Keratinocyte (primary cell): ENCODE results near the gene TAOK2. TPM values are rescaled to one million over a fixed set of nuclear protein-coding genes. Genes with fewer than 3 reads are reported as not detected.

Source experiments
- DNase-seq: peaks from one replicate; pipeline ENCODE4 v3.0.0-alpha.2; 2011; ENCODE audit warnings: low read depth, missing footprints, low spot score
- FAIRE-seq: peaks from 2 replicates; lab custom pipeline; 2011; peaks lifted over from hg19 to GRCh38; lab: Jason Lieb, UNC
- H2AFZ ChIP-seq: 2 replicates; pipeline ENCODE4 v1.6.0; 2012; ENCODE audit warnings: low read length, control low read depth, inconsistent platforms; ENCODE audit not compliant: control insufficient read depth
- H3K27ac ChIP-seq: 2 replicates; pipeline ENCODE4 v1.5.1; 2011; ENCODE audit warnings: low read length; ENCODE audit not compliant: control insufficient read depth, insufficient read depth
- H3K27me3 ChIP-seq: 3 replicates; pipeline ENCODE4 v1.6.0; 2011; ENCODE audit warnings: low read length; ENCODE audit not compliant: control insufficient read depth, insufficient read depth; ENCODE audit errors: extremely low read depth
- H3K36me3 ChIP-seq, 2 experiments: 2 replicates in 1 of 2; 3 replicates in 1 of 2; pipeline ENCODE4 v1.5.1; 2011; ENCODE audit warnings: low read length in 2 of 2, mild to moderate bottlenecking in 1 of 2; ENCODE audit not compliant: control insufficient read depth in 2 of 2, insufficient read depth in 2 of 2; ENCODE audit errors: extremely low read depth in 1 of 2
- H3K4me1 ChIP-seq: 3 replicates; pipeline ENCODE4 v1.5.1; 2011; ENCODE audit warnings: low read length; ENCODE audit not compliant: control insufficient read depth, insufficient read depth; ENCODE audit errors: extremely low read depth
- H3K4me2 ChIP-seq: 3 replicates; pipeline ENCODE4 v1.6.0; 2011; ENCODE audit warnings: low read depth, low read length; ENCODE audit not compliant: control insufficient read depth, insufficient read depth; ENCODE audit errors: extremely low read depth
- H3K4me3 ChIP-seq, 3 experiments: fragments of 200-600 bp in 1 of 3; sonication (generic) in 1 of 3; 2 replicates in 2 of 3; 3 replicates in 1 of 3; pipeline ENCODE4 v1.5.1; 2011 to 2016; ENCODE audit warnings: low read length in 3 of 3, mild to moderate bottlenecking in 3 of 3, control low read depth in 2 of 3, inconsistent platforms in 1 of 3, low read depth in 1 of 3, mixed read lengths in 1 of 3, mixed run types in 1 of 3, moderate library complexity in 1 of 3; ENCODE audit not compliant: control insufficient read depth in 2 of 3, insufficient read depth in 2 of 3; ENCODE audit errors: extremely low read depth in 1 of 3
- H3K79me2 ChIP-seq: 2 replicates; pipeline ENCODE4 v1.6.0; 2012; ENCODE audit warnings: low read length; ENCODE audit not compliant: control insufficient read depth, insufficient read depth
- H3K9ac ChIP-seq: 3 replicates; pipeline ENCODE4 v1.6.0; 2011; ENCODE audit warnings: low read length; ENCODE audit not compliant: control insufficient read depth, insufficient read depth; ENCODE audit errors: extremely low read depth
- H3K9me1 ChIP-seq: 3 replicates; pipeline ENCODE4 v1.6.0; 2011; ENCODE audit warnings: low read length; ENCODE audit not compliant: control insufficient read depth, insufficient read depth; ENCODE audit errors: extremely low read depth
- H3K9me3 ChIP-seq: 2 replicates; pipeline ENCODE4 v1.5.1; 2012; ENCODE audit warnings: low read depth, low read length; ENCODE audit not compliant: control insufficient read depth
- H4K20me1 ChIP-seq: 3 replicates; pipeline ENCODE4 v1.6.0; 2011; ENCODE audit warnings: low read length; ENCODE audit not compliant: control insufficient read depth, insufficient read depth; ENCODE audit errors: extremely low read depth
- EZH2 ChIP-seq: IDR thresholded peaks from one replicate; pipeline ENCODE4 v1.6.1; 2012; ENCODE audit warnings: inconsistent platforms, mild to moderate bottlenecking, low read length, moderate library complexity
- dilution Hi-C: fragments of 300-500 bp; cut with MboI; formaldehyde crosslinking; loops from one replicate; pipeline ENCODE4 v1.7.0; 2020; ENCODE audit warnings: low sequenced_read_pairs; ENCODE audit not compliant: extremely low pct_ligation_motif_present
- polyA plus RNA-seq, 5 experiments: library from polyadenylated mRNA; depleted of rRNA in 3 of 5; stranded (reverse) in 3 of 5; stranded (forward) in 1 of 5; unstranded in 1 of 5; fragments of >200 nt; gene quantifications; 1 replicate in 1 of 5; 2 replicates in 3 of 5; 3 replicates in 1 of 5; pipeline versions ENCODE4 v1.2.1 to v1.2.3, GENCODE V29; 2011 to 2012; ENCODE audit warnings: missing spikeins in 2 of 5, low read depth in 1 of 5, low replicate concordance in 1 of 5
- TF ChIP-seq, protein P1 (sequence below), 3 experiments: IDR thresholded peaks in 1 of 3; conservative IDR thresholded peaks in 1 of 3; optimal IDR thresholded peaks in 1 of 3; 2 replicates in 2 of 3; 3 replicates in 1 of 3; pipeline versions ENCODE3 to v1.5.1; 2011; ENCODE audit warnings: low read length in 3 of 3, mild to moderate bottlenecking in 3 of 3, moderate library complexity in 2 of 3, control low read depth in 1 of 3, inconsistent platforms in 1 of 3; ENCODE audit not compliant: insufficient read depth in 2 of 3; ENCODE audit errors: extremely low read depth in 1 of 3

TAOK2 gene
- polyA plus RNA-seq, 1 donor (not counting 4 experiments of a cell fraction or from before 2014, with no cell fraction given), result 13.8 TPM

DNA sequence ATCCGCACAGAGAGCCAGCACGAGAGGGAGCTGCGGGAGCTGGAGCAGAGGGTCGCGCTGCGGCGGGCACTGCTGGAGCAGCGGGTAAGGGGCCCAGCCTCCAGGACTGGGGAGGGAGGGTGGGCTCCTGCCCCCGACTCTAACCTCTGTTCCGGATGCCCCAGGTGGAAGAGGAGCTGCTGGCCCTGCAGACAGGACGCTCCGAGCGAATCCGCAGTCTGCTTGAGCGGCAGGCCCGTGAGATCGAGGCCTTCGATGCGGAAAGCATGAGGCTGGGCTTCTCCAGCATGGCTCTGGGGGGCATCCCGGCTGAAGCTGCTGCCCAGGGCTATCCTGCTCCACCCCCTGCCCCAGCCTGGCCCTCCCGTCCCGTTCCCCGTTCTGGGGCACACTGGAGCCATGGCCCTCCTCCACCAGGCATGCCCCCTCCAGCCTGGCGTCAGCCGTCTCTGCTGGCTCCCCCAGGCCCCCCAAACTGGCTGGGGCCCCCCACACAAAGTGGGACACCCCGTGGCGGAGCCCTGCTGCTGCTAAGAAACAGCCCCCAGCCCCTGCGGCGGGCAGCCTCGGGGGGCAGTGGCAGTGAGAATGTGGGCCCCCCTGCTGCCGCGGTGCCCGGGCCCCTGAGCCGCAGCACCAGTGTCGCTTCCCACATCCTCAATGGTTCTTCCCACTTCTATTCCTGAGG, 17.4 kb downstream of the TAOK2 start:
- DNase-seq (no peak), FAIRE-seq (no peak)
- no peaks in the 10 kb centered on the region for H3K27me3 ChIP-seq
- no peaks in the 10 kb centered on the region for H3K9me3 ChIP-seq
- dilution Hi-C loops, result no loop called here
- H3K4me3 ChIP-seq, result no peak overlapping the region
- H2AFZ ChIP-seq, result no peak overlapping the region
- peaks cover 18% of the 10 kb centered on the region for H3K4me1 ChIP-seq
- H3K9me1 ChIP-seq, result no peaks in the 10 kb centered on the region
- no peak for TF ChIP-seq EZH2
- TF ChIP-seq, protein P1, sequence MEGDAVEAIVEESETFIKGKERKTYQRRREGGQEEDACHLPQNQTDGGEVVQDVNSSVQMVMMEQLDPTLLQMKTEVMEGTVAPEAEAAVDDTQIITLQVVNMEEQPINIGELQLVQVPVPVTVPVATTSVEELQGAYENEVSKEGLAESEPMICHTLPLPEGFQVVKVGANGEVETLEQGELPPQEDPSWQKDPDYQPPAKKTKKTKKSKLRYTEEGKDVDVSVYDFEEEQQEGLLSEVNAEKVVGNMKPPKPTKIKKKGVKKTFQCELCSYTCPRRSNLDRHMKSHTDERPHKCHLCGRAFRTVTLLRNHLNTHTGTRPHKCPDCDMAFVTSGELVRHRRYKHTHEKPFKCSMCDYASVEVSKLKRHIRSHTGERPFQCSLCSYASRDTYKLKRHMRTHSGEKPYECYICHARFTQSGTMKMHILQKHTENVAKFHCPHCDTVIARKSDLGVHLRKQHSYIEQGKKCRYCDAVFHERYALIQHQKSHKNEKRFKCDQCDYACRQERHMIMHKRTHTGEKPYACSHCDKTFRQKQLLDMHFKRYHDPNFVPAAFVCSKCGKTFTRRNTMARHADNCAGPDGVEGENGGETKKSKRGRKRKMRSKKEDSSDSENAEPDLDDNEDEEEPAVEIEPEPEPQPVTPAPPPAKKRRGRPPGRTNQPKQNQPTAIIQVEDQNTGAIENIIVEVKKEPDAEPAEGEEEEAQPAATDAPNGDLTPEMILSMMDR (optimal IDR thresholded peaks at IDR 0.05 in 1 of 3, IDR thresholded peaks at IDR 0.05 in 1 of 3, conservative IDR thresholded peaks at IDR 0.05 in 1 of 3; ENCODE audit: extremely low read depth in 1 of 3, insufficient read depth in 2 of 3, low read length in 3 of 3), result no peak
- H3K79me2 ChIP-seq, result no peaks in the 10 kb centered on the region
- peaks cover 35 to 55% of the 10 kb centered on the region in 2 experiments for H3K36me3 ChIP-seq
- no peak overlapping the region for H3K27ac ChIP-seq
- H4K20me1 ChIP-seq, result no peaks in the 10 kb centered on the region
- H3K4me2 ChIP-seq, result no peak overlapping the region
- H3K9ac ChIP-seq, result no peak overlapping the region

DNA sequence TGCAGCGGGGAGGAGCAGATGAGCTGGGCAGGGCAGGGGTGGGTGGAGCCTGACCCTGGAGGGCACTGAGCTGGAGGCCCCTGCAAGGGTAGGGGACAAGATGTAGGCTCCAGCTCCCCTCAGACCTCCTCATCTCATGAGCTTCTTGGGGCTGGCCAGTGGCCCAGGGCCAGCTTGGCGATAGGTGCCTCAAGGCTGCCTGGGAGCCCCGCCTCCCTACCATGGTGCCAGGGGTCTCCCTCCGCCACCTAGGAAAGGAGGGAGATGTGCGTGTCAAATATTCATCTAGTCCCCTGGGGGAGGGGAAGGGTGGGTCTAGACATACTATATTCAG, 17.9 kb downstream of the TAOK2 start:
- TF ChIP-seq, protein P1 (optimal IDR thresholded peaks at IDR 0.05 in 1 of 3, IDR thresholded peaks at IDR 0.05 in 1 of 3, conservative IDR thresholded peaks at IDR 0.05 in 1 of 3; ENCODE audit: extremely low read depth in 1 of 3, insufficient read depth in 2 of 3, low read length in 3 of 3), result no peak
- no peak for TF ChIP-seq EZH2
- Histone ChIP-seq H3K4me3 (no peak overlapping the region), H3K27me3 (no peaks in the 10 kb centered on the region), H3K79me2 (peaks cover 4% of the 10 kb centered on the region), H4K20me1 (no peaks in the 10 kb centered on the region), H3K9me1 (no peaks in the 10 kb centered on the region), H3K9me3 (no peaks in the 10 kb centered on the region), H3K27ac (no peak overlapping the region), H3K4me2 (no peak overlapping the region), H3K36me3 (peaks cover 32 to 50% of the 10 kb centered on the region in 2 experiments), H3K9ac (no peak overlapping the region), H3K4me1 (peaks cover 18% of the 10 kb centered on the region), H2AFZ (no peak overlapping the region)
- FAIRE-seq (no peak), DNase-seq (no peak)
- dilution Hi-C loops, result no loop called here
